GM19043 (cell line): ENCODE data around the gene APC.

Experiments used
- ATAC-seq: cut with Tn5 transposase; IDR thresholded peaks from one replicate; pipeline ENCODE4 v1.9.1; 2021; ENCODE audit warnings: low read depth; ENCODE audit not compliant: unreplicated experiment

The APC gene

GRCh38 chr5:112737463-112738190 is at the start of gene APC:
TSS of gene APC (plus strand) at chr5:112737885. CDS start at chr5:112754891, 17,006 bp downstream.
- ATAC-seq = peak; percentile 99

GRCh38 chr5:112689155-112689909 is 48.4 kb upstream of the APC start:
- ATAC-seq = no peak

GRCh38 chr5:112690605-112691338 is 46.9 kb upstream of the APC start:
- ATAC-seq = no peak

- no peak for ATAC-seq
These were observed 46.4 kb upstream of the APC start for GRCh38 chr5:112691339-112691680.

GRCh38 chr5:112691758-112692157 is 45.9 kb upstream of the APC start:
- no peak for ATAC-seq

- no peak for ATAC-seq
These were observed 45.2 kb upstream of the APC start for GRCh38 chr5:112692472-112692871.

- no peak for ATAC-seq
These were observed 44.4 kb upstream of the APC start for GRCh38 chr5:112693301-112693700.

GRCh38 chr5:112694853-112695709 is 42.6 kb upstream of the APC start:
- no peak for ATAC-seq

GRCh38 chr5:112696786-112697185 is 40.9 kb upstream of the APC start:
- ATAC-seq = no peak

- ATAC-seq = no peak
These were observed 40.4 kb upstream of the APC start for GRCh38 chr5:112697322-112697721.

- ATAC-seq = no peak
These were observed 39.9 kb upstream of the APC start for GRCh38 chr5:112697833-112698232.

- no peak for ATAC-seq
These were observed 33.5 kb upstream of the APC start for GRCh38 chr5:112703866-112704820.

- ATAC-seq = no peak
These were observed 31.2 kb upstream of the APC start for GRCh38 chr5:112706446-112707016.

- peak; percentile 94 for ATAC-seq
These were observed 30.2 kb upstream of the APC start for GRCh38 chr5:112707187-112708102.

- no peak for ATAC-seq
These were observed 29.5 kb upstream of the APC start for GRCh38 chr5:112708103-112708622.

- no peak for ATAC-seq
These were observed 28.3 kb upstream of the APC start for GRCh38 chr5:112709416-112709815.

- ATAC-seq = no peak
These were observed 26.8 kb upstream of the APC start for GRCh38 chr5:112710896-112711295.

- ATAC-seq = no peak
These were observed 26.2 kb upstream of the APC start for GRCh38 chr5:112711436-112711835.
